Endothelial cell of umbilical vein (primary cell): ENCODE results near the gene TPPP2. TPM values are rescaled to one million over a fixed set of nuclear protein-coding genes. Genes with fewer than 3 reads are reported as not detected.

Experiments used
- BruUV-seq: library from RNA; stranded (reverse); fragments of 400-500 nt; replicated peaks from 2 replicates; lab custom pipeline; 2021; lab: Mats Ljungman, UMichigan
- CTCF ChIA-PET: fragments of 300-600, 350-600 bp; sonication (Branson Sonifier 250); formaldehyde crosslinking; loops from one replicate; lab custom pipeline; 2021; ENCODE audit warnings: antibody characterized with exemption, inconsistent platforms; lab: Charles Lee
- POLR2A ChIA-PET: fragments of 300-600, 350-600 bp; sonication (Branson Sonifier 250); formaldehyde crosslinking; loops from one replicate; lab custom pipeline; 2021; ENCODE audit warnings: antibody characterized with exemption, inconsistent platforms; lab: Charles Lee
- DNase-seq: peaks from one replicate; pipeline ENCODE4 v3.0.0-alpha.2; 2011; ENCODE audit warnings: low read depth, low spot score
- FAIRE-seq: peaks from 2 replicates; lab custom pipeline; 2011; peaks lifted over from hg19 to GRCh38; lab: Jason Lieb, UNC
- H2AFZ ChIP-seq: 2 replicates; pipeline ENCODE4 v1.6.0; 2012; ENCODE audit warnings: low read depth, low read length, control low read depth, inconsistent platforms
- H3K27ac ChIP-seq: 2 replicates; pipeline ENCODE4 v1.5.1; 2011; ENCODE audit warnings: low read depth, mild to moderate bottlenecking, control low read depth, low read length, moderate library complexity; ENCODE audit not compliant: insufficient read depth
- H3K27me3 ChIP-seq, 2 experiments: 2 replicates each; pipeline versions ENCODE4 v1.6.0 to v1.6.1; 2011; ENCODE audit warnings: low read length in 2 of 2, mixed read lengths in 1 of 2; ENCODE audit not compliant: control insufficient read depth in 2 of 2, insufficient read depth in 2 of 2
- H3K36me3 ChIP-seq, 2 experiments: 2 replicates in 1 of 2; 3 replicates in 1 of 2; pipeline ENCODE4 v1.5.1; 2011; ENCODE audit warnings: low read length in 2 of 2, mild to moderate bottlenecking in 1 of 2, moderate library complexity in 1 of 2; ENCODE audit not compliant: control insufficient read depth in 2 of 2, insufficient read depth in 2 of 2; ENCODE audit errors: extremely low read depth in 1 of 2
- H3K4me1 ChIP-seq: 3 replicates; pipeline ENCODE4 v1.5.1; 2011; ENCODE audit warnings: mild to moderate bottlenecking, low read length; ENCODE audit not compliant: control insufficient read depth, insufficient read depth; ENCODE audit errors: extremely low read depth
- H3K4me2 ChIP-seq: 2 replicates; pipeline ENCODE4 v1.6.1; 2011; ENCODE audit warnings: low read length, control low read depth, mixed read lengths; ENCODE audit not compliant: insufficient read depth
- H3K4me3 ChIP-seq, 3 experiments: fragments of 200-600 bp in 1 of 3; sonication (generic), shearing (Covaris generic) in 1 of 3; replicated peaks in 1 of 3; 2 replicates each; pipeline ENCODE4 v1.5.1; 2011 to 2016; ENCODE audit warnings: control low read depth in 3 of 3, low read length in 3 of 3, mild to moderate bottlenecking in 2 of 3, inconsistent platforms in 1 of 3, low read depth in 1 of 3, moderate library complexity in 1 of 3; ENCODE audit not compliant: insufficient read depth in 1 of 3
- H3K79me2 ChIP-seq: 2 replicates; pipeline ENCODE4 v1.6.0; 2012; ENCODE audit warnings: low read length, inconsistent platforms; ENCODE audit not compliant: control insufficient read depth, insufficient read depth
- H3K9ac ChIP-seq: replicated peaks from 2 replicates; pipeline ENCODE3; 2011; ENCODE audit warnings: low read length, control low read depth; ENCODE audit not compliant: insufficient read depth; ENCODE audit errors: extremely low read depth
- H3K9me1 ChIP-seq: replicated peaks from 3 replicates; pipeline ENCODE4 v1.6.0; 2011; ENCODE audit warnings: mild to moderate bottlenecking, low read length; ENCODE audit not compliant: control insufficient read depth, insufficient read depth; ENCODE audit errors: extremely low read depth
- H3K9me3 ChIP-seq: replicated peaks from 2 replicates; pipeline ENCODE4 v1.5.1; 2012; ENCODE audit warnings: low read length, inconsistent platforms; ENCODE audit not compliant: control insufficient read depth, insufficient read depth
- H4K20me1 ChIP-seq: replicated peaks from 2 replicates; pipeline ENCODE3; 2011; ENCODE audit warnings: mild to moderate bottlenecking, low read length; ENCODE audit not compliant: control insufficient read depth, insufficient read depth; ENCODE audit errors: extremely low read depth
- FOS ChIP-seq: IDR thresholded peaks from 2 replicates; pipeline ENCODE4 v1.6.1; 2011; ENCODE audit warnings: mild to moderate bottlenecking, low read length, moderate library complexity, borderline replicate concordance; ENCODE audit not compliant: insufficient read depth
- GATA2 ChIP-seq: IDR thresholded peaks from 2 replicates; pipeline ENCODE4 v1.7.0; 2011; ENCODE audit warnings: low read depth, mild to moderate bottlenecking, moderate library complexity, mixed read lengths, low read length; ENCODE audit not compliant: insufficient read length, insufficient read depth
- JUN ChIP-seq: IDR thresholded peaks from 2 replicates; pipeline ENCODE4 v1.6.1; 2011; ENCODE audit warnings: borderline replicate concordance, low read depth; ENCODE audit not compliant: insufficient read length, insufficient read depth
- MYC ChIP-seq: IDR thresholded peaks from one replicate; pipeline ENCODE4 v1.6.1; 2011; ENCODE audit warnings: mild to moderate bottlenecking, low read depth, low read length
- POLR2A ChIP-seq: IDR thresholded peaks from 2 replicates; pipeline ENCODE4 v1.6.1; 2012; ENCODE audit warnings: low read depth, mild to moderate bottlenecking, control low read depth, low read length
- POLR2AphosphoS5 ChIP-seq: IDR thresholded peaks from 2 replicates; pipeline ENCODE4 v1.6.1; 2012; ENCODE audit warnings: low read depth, mild to moderate bottlenecking, control low read depth, low read length, moderate library complexity; ENCODE audit not compliant: insufficient read depth
- dilution Hi-C: fragments of 300-500 bp; cut with MboI; formaldehyde crosslinking; loops from one replicate; pipeline ENCODE4 v1.15.0; 2019; ENCODE audit warnings: low sequenced_read_pairs; ENCODE audit not compliant: extremely low pct_ligation_motif_present
- intact Hi-C: fragments of 100-400 bp; cut with micrococcal nuclease; formaldehyde crosslinking; loops from one replicate; pipeline ENCODE4 v1.10.0; 2022
- polyA plus RNA-seq, 4 experiments: library from polyadenylated mRNA; depleted of rRNA in 3 of 4; stranded (reverse) in 3 of 4; unstranded in 1 of 4; fragments of >200 nt; gene quantifications; 2 replicates each; pipeline versions ENCODE4 v1.2.1 to v1.2.3, GENCODE V29; 2011 to 2012; ENCODE audit warnings: missing spikeins in 1 of 4
- total RNA-seq: library from RNA; stranded (reverse); gene quantifications from 2 replicates; pipeline ENCODE4 v1.2.3, GENCODE V29; 2021
- TF ChIP-seq, protein P1 (sequence below), 2 donors: IDR thresholded peaks; 1 replicate in 1 of 2; 2 replicates in 1 of 2; pipeline ENCODE4 v1.5.1; 2011; ENCODE audit warnings: low read length in 2 of 2, mild to moderate bottlenecking in 2 of 2, moderate library complexity in 2 of 2, control low read depth in 1 of 2, inconsistent platforms in 1 of 2, low read depth in 1 of 2; ENCODE audit not compliant: insufficient read depth in 1 of 2; ENCODE audit errors: extremely low read depth in 1 of 2

The TPPP2 gene
- total and polyA plus RNA-seq, 2 donors (not counting 3 experiments of a cell fraction or from before 2014, with no cell fraction given), result not detected

- ChIA-PET POLR2A (no interaction called here), CTCF (interaction anchor here (1.0 to 3.8 kb wide), 3 partner anchors 15 to 28 kb away, joined by 3 to 34 read pairs (median 6); no protein-coding TSS in a partner anchor)
- peak; percentile 75 for DNase-seq
- no TSS peak for BruUV-seq
- no peak overlapping the region for H3K4me2 ChIP-seq
- H2AFZ ChIP-seq, result no peak overlapping the region
- H3K4me3 ChIP-seq, result no peak overlapping the region
- dilution Hi-C loops, result no loop called here
- intact Hi-C loops, result no loop called here
- no peaks in the 10 kb centered on the region for H3K9me1 ChIP-seq
- H3K4me1 ChIP-seq, result peaks cover 21% of the 10 kb centered on the region
- no peak overlapping the region for H3K27ac ChIP-seq
- peaks cover 17% of the 10 kb centered on the region for H3K79me2 ChIP-seq
- FAIRE-seq, result peak; percentile 85
- no peaks in the 10 kb centered on the region for H3K36me3 ChIP-seq
- H4K20me1 ChIP-seq, result no peaks in the 10 kb centered on the region
- TF ChIP-seq JUN (peak; percentile 82), FOS (peak; percentile 97)
- TF ChIP-seq, protein P1, sequence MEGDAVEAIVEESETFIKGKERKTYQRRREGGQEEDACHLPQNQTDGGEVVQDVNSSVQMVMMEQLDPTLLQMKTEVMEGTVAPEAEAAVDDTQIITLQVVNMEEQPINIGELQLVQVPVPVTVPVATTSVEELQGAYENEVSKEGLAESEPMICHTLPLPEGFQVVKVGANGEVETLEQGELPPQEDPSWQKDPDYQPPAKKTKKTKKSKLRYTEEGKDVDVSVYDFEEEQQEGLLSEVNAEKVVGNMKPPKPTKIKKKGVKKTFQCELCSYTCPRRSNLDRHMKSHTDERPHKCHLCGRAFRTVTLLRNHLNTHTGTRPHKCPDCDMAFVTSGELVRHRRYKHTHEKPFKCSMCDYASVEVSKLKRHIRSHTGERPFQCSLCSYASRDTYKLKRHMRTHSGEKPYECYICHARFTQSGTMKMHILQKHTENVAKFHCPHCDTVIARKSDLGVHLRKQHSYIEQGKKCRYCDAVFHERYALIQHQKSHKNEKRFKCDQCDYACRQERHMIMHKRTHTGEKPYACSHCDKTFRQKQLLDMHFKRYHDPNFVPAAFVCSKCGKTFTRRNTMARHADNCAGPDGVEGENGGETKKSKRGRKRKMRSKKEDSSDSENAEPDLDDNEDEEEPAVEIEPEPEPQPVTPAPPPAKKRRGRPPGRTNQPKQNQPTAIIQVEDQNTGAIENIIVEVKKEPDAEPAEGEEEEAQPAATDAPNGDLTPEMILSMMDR (IDR thresholded peaks at IDR 0.05; ENCODE audit: extremely low read depth in 1 of 2, insufficient read depth in 1 of 2, low read depth in 1 of 2, low read length in 2 of 2), result no peak
- no peak overlapping the region for H3K9ac ChIP-seq
- no peaks in the 10 kb centered on the region for H3K9me3 ChIP-seq
- H3K27me3 ChIP-seq, result no peaks in the 10 kb centered on the region
Observed at GRCh38 chr14:20986811-20987210, 43.2 kb upstream of the TPPP2 start.

DNA sequence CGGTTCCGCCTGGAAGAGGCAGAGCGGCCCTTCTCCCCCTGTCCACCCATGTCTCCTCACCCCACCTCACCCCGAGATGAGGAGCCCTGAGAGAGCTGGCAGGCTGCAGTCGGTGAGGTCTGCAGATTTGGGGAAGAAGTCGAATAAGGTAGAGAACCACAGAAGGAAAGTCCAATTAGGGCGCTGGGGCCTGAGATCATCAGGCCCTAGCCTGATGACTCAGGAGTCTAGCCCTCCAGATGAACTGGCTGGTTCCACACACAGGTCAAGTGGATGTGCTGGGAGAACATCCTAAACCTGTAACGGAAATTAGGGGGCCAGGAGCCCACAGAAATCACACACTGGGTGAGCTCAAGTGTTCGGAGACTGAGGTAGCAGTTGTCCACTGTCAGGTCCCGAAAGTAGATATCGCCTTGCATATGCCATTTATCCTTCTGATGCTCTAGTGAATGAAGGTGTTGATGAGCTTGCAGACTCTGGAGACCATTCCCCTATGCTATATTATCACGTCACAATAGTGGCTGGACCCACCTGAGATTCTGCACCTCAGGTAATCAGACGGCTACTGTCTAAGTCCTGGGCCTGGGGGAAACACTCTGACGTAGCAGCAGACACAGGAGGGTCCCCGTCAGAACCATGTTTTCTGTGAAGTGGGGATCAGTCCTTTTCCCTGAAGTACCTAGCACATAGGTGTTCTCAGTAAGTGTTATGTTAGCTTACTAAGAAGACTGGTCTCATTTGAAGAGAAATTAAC is 41.1 kb upstream of the TPPP2 start:
- Histone ChIP-seq H3K4me3 (peak overlapping the region in 2 of 3 experiments; percentile 4 to 59), H3K9ac (peak overlapping the region; percentile 58), H2AFZ (peak overlapping the region; percentile 23), H3K9me1 (no peaks in the 10 kb centered on the region), H3K79me2 (peaks cover 19% of the 10 kb centered on the region), H3K9me3 (no peaks in the 10 kb centered on the region), H3K27me3 (no peaks in the 10 kb centered on the region), H3K36me3 (peaks cover 0 to 2% of the 10 kb centered on the region in 2 experiments), H3K27ac (peak overlapping the region; percentile 53), H3K4me1 (peaks cover 21% of the 10 kb centered on the region), H4K20me1 (no peaks in the 10 kb centered on the region), H3K4me2 (peak overlapping the region; percentile 92)
- TSS peak; percentile 83 for BruUV-seq
- POLR2A ChIA-PET, result no interaction called here
- FAIRE-seq (peak; percentile 55), DNase-seq (no peak)
- dilution Hi-C loops (no loop called here), intact Hi-C loops (loop anchor here (2.0 kb wide), 1 partner anchor 18 kb away; no protein-coding TSS in a partner anchor)
- TF ChIP-seq POLR2AphosphoS5 (peak; percentile 13), MYC (no peak), JUN (no peak), FOS (no peak), POLR2A (peak; percentile 8), GATA2 (no peak)
- TF ChIP-seq, protein P1 (IDR thresholded peaks at IDR 0.05; ENCODE audit: extremely low read depth in 1 of 2, insufficient read depth in 1 of 2, low read depth in 1 of 2, low read length in 2 of 2), result no peak
- CTCF ChIA-PET, result interaction anchor here (1.0 to 3.8 kb wide), 4 partner anchors 14 to 131 kb away, joined by 3 to 34 read pairs (median 4); no protein-coding TSS in a partner anchor
